Activated CD8-positive, alpha-beta memory T cell treated with anti-CD3 and anti-CD28 coated beads, Interleukin-2, amount 10 ng/mL, durations not matched to agents 7 days and 5 days (primary cell): ENCODE measurements around the gene MYPN. TPM values are rescaled to one million over a fixed set of nuclear protein-coding genes. Genes with fewer than 3 reads are reported as not detected.

Experiments used
- ATAC-seq: fragments of 150-1000 bp; cut with Tn5 transposase; one replicate; pipeline ENCODE4 v1.10.0; 2021; ENCODE audit warnings: moderate library complexity
- CTCF ChIA-PET: fragments of 350-600 bp; sonication (Branson Sonifier 250); formaldehyde crosslinking; loops from one replicate; lab custom pipeline; 2021; ENCODE audit warnings: antibody characterized with exemption; lab: Charles Lee
- DNase-seq: peaks from one replicate; pipeline ENCODE4 v3.0.0-alpha.2; 2020
- H3K27ac Mint-ChIP-seq: one replicate; pipeline ENCODE4 v1.8.0; 2021; ENCODE audit warnings: mild to moderate bottlenecking, mixed read lengths
- H3K27me3 Mint-ChIP-seq: one replicate; pipeline ENCODE4 v1.8.0; 2021; ENCODE audit warnings: mixed read lengths
- H3K36me3 Mint-ChIP-seq: one replicate; pipeline ENCODE4 v1.8.0; 2021; ENCODE audit warnings: mild to moderate bottlenecking, mixed read lengths
- H3K4me1 Mint-ChIP-seq: one replicate; pipeline ENCODE4 v1.8.0; 2021; ENCODE audit warnings: mixed read lengths
- H3K4me3 Mint-ChIP-seq: one replicate; pipeline ENCODE4 v1.8.0; 2021; ENCODE audit warnings: mild to moderate bottlenecking, moderate library complexity, mixed read lengths
- H3K9me3 Mint-ChIP-seq: one replicate; pipeline ENCODE4 v1.8.0; 2022; ENCODE audit warnings: low read depth, mixed read lengths
- total RNA-seq, 2 experiments: library from RNA; stranded (reverse); gene quantifications; one replicate each; pipeline ENCODE4 v1.2.3, GENCODE V29; 2021

The MYPN gene
- total RNA-seq, 2 experiments from 2014 or later: not detected

GRCh38 chr10:68208424-68209042, 99.2 kb downstream of the MYPN start:
- Mint-ChIP-seq H3K27ac (no peak overlapping the region), H3K27me3 (peaks cover 32% of the 10 kb centered on the region), H3K36me3 (no peaks in the 10 kb centered on the region), H3K9me3 (no peaks in the 10 kb centered on the region), H3K4me3 (no peak overlapping the region), H3K4me1 (peaks cover 1% of the 10 kb centered on the region)
- CTCF ChIA-PET: interaction anchor here (0.9 to 2.3 kb wide), 2 partner anchors 354 to 420 kb away, joined by 3 to 9 read pairs; no protein-coding TSS in a partner anchor
- ATAC-seq: no peak
- peak; percentile 48 for DNase-seq

GRCh38 chr10:68211669-68212068, 102.4 kb downstream of the MYPN start:
- no peak overlapping the region for H3K27ac Mint-ChIP-seq
- H3K36me3 Mint-ChIP-seq: no peaks in the 10 kb centered on the region
- H3K4me1 Mint-ChIP-seq: no peaks in the 10 kb centered on the region
- no peaks in the 10 kb centered on the region for H3K9me3 Mint-ChIP-seq
- ATAC-seq: no peak
- CTCF ChIA-PET: interaction anchor here (1.1 to 1.7 kb wide), 3 partner anchors 56 to 215 kb away, joined by 3 to 20 read pairs (median 7); no protein-coding TSS in a partner anchor
- DNase-seq: no peak
- H3K4me3 Mint-ChIP-seq: no peak overlapping the region
- H3K27me3 Mint-ChIP-seq: peaks cover 23% of the 10 kb centered on the region

- Mint-ChIP-seq H3K36me3 (no peaks in the 10 kb centered on the region), H3K9me3 (no peaks in the 10 kb centered on the region)
Observed at GRCh38 chr10:68212721-68213352, 103.5 kb downstream of the MYPN start.

GRCh38 chr10:68218786-68219185, 109.5 kb downstream of the MYPN start:
- Mint-ChIP-seq H3K27me3 (peaks cover 11% of the 10 kb centered on the region), H3K9me3 (no peaks in the 10 kb centered on the region), H3K27ac (no peak overlapping the region), H3K36me3 (no peaks in the 10 kb centered on the region), H3K4me3 (no peak overlapping the region), H3K4me1 (no peaks in the 10 kb centered on the region)
- no peak for ATAC-seq
- CTCF ChIA-PET: interaction anchor here (2.4 kb wide), 1 partner anchor 83 kb away, joined by 5 read pairs; no protein-coding TSS in a partner anchor
- no peak for DNase-seq

More at GRCh38 chr10:68212721-68213352, 103.5 kb downstream of the MYPN start:
- Mint-ChIP-seq H3K4me1 (no peaks in the 10 kb centered on the region), H3K27ac (no peak overlapping the region), H3K27me3 (peaks cover 25% of the 10 kb centered on the region), H3K4me3 (no peak overlapping the region)
- CTCF ChIA-PET: interaction anchor here (0.7 to 2.1 kb wide), 32 partner anchors 10 to 685 kb away, joined by 3 to 20 read pairs (median 3); partner anchors contain the start of genes ATOH7 and HNRNPH3
- ATAC-seq: no peak
- DNase-seq: no peak

GRCh38 chr10:68221196-68221595, 111.9 kb downstream of the MYPN start:
- Mint-ChIP-seq H3K27ac (no peak overlapping the region), H3K4me3 (no peak overlapping the region), H3K4me1 (no peaks in the 10 kb centered on the region), H3K27me3 (peaks cover 11% of the 10 kb centered on the region), H3K36me3 (no peaks in the 10 kb centered on the region), H3K9me3 (no peaks in the 10 kb centered on the region)
- CTCF ChIA-PET: no interaction called here
- no peak for DNase-seq
- ATAC-seq: no peak

- ATAC-seq: no peak
- no peaks in the 10 kb centered on the region for H3K36me3 Mint-ChIP-seq
- CTCF ChIA-PET: no interaction called here
- H3K4me1 Mint-ChIP-seq: no peaks in the 10 kb centered on the region
- no peak for DNase-seq
- no peaks in the 10 kb centered on the region for H3K9me3 Mint-ChIP-seq
- H3K4me3 Mint-ChIP-seq: no peak overlapping the region
- H3K27ac Mint-ChIP-seq: no peak overlapping the region
- H3K27me3 Mint-ChIP-seq: peaks cover 14% of the 10 kb centered on the region
Observed at GRCh38 chr10:68222391-68222790, 113.1 kb downstream of the MYPN start.

- ATAC-seq (no peak), DNase-seq (no peak)
- peaks cover 14% of the 10 kb centered on the region for H3K27me3 Mint-ChIP-seq
- H3K27ac Mint-ChIP-seq: no peak overlapping the region
- H3K36me3 Mint-ChIP-seq: no peaks in the 10 kb centered on the region
- no peak overlapping the region for H3K4me3 Mint-ChIP-seq
- CTCF ChIA-PET: interaction anchor here (1.5 kb wide), 1 partner anchor 10 kb away, joined by 5 read pairs; no protein-coding TSS in a partner anchor
- no peaks in the 10 kb centered on the region for H3K4me1 Mint-ChIP-seq
- H3K9me3 Mint-ChIP-seq: no peaks in the 10 kb centered on the region
Observed at GRCh38 chr10:68223535-68224165, 114.4 kb downstream of the MYPN start.

- CTCF ChIA-PET: interaction anchor here (1.5 kb wide), 1 partner anchor 11 kb away, joined by 5 read pairs; no protein-coding TSS in a partner anchor
- H3K27ac Mint-ChIP-seq: no peak overlapping the region
Observed at GRCh38 chr10:68224810-68225209, 115.5 kb downstream of the MYPN start.

GRCh38 chr10:68230268-68230667, 121.0 kb downstream of the MYPN start:
- peaks cover 9% of the 10 kb centered on the region for H3K4me1 Mint-ChIP-seq
- H3K4me3 Mint-ChIP-seq: no peak overlapping the region
- H3K27ac Mint-ChIP-seq: no peak overlapping the region
- H3K9me3 Mint-ChIP-seq: no peaks in the 10 kb centered on the region
- CTCF ChIA-PET: interaction anchor here (1.5 to 4.2 kb wide), 2 partner anchors 10 to 17 kb away, joined by 9 to 19 read pairs; no protein-coding TSS in a partner anchor
- no peak for DNase-seq
- H3K27me3 Mint-ChIP-seq: peaks cover 52% of the 10 kb centered on the region
- H3K36me3 Mint-ChIP-seq: no peaks in the 10 kb centered on the region
- no peak for ATAC-seq

More at GRCh38 chr10:68224810-68225209, 115.5 kb downstream of the MYPN start:
- Mint-ChIP-seq H3K9me3 (no peaks in the 10 kb centered on the region), H3K27me3 (peaks cover 19% of the 10 kb centered on the region), H3K4me1 (no peaks in the 10 kb centered on the region), H3K4me3 (no peak overlapping the region), H3K36me3 (no peaks in the 10 kb centered on the region)
- DNase-seq (no peak), ATAC-seq (no peak)

GRCh38 chr10:68231106-68231816, 122.0 kb downstream of the MYPN start:
- CTCF ChIA-PET: interaction anchor here (1.5 to 4.2 kb wide), 2 partner anchors 9 to 18 kb away, joined by 9 to 19 read pairs; no protein-coding TSS in a partner anchor
- Mint-ChIP-seq H3K9me3 (no peaks in the 10 kb centered on the region), H3K27ac (no peak overlapping the region), H3K27me3 (peaks cover 53% of the 10 kb centered on the region), H3K36me3 (no peaks in the 10 kb centered on the region), H3K4me1 (peaks cover 9% of the 10 kb centered on the region), H3K4me3 (peak overlapping the region; percentile 68)
- DNase-seq (peak; percentile 48), ATAC-seq (peak; percentile 94)

- Mint-ChIP-seq H3K27ac (no peak within 1 kb of the TSS), H3K4me1 (peaks cover 9% of the 10 kb centered on the region), H3K4me3 (peak within 1 kb of the TSS; percentile 68), H3K9me3 (no peaks in the 10 kb centered on the region), H3K27me3 (peaks cover 53% of the 10 kb centered on the region), H3K36me3 (no peaks in the 10 kb centered on the region)
- ATAC-seq (no peak), DNase-seq (no peak)
- CTCF ChIA-PET: interaction anchor here (1.0 kb wide), 1 partner anchor 18 kb away, joined by 3 read pairs; no protein-coding TSS in a partner anchor
Observed at GRCh38 chr10:68231817-68232251, 122.5 kb downstream of the MYPN start, which contains the start of gene ATOH7. Gene ATOH7 (minus strand): TSS chr10:68232113. CDS start chr10:68231677, 436 bp downstream.

GRCh38 chr10:68233046-68233445, 123.8 kb downstream of the MYPN start:
- no peak for ATAC-seq
- Mint-ChIP-seq H3K9me3 (no peaks in the 10 kb centered on the region), H3K27me3 (peaks cover 46% of the 10 kb centered on the region), H3K4me3 (no peak overlapping the region), H3K4me1 (peaks cover 9% of the 10 kb centered on the region), H3K36me3 (no peaks in the 10 kb centered on the region), H3K27ac (no peak overlapping the region)
- DNase-seq: no peak
- CTCF ChIA-PET: no interaction called here
